HG03175 (cell line): ENCODE measurements around the gene SHC4.
"Not testable (repeated sequence)": the region's sequence is repeated elsewhere in the genome, so short reads cannot be mapped to it uniquely, and the experiment has no call there.

ENCODE experiments used
- ATAC-seq: cut with Tn5 transposase; IDR thresholded peaks from one replicate; pipeline ENCODE4 v1.9.1; 2021; ENCODE audit warnings: mild to moderate bottlenecking, moderate library complexity; ENCODE audit not compliant: unreplicated experiment

SHC4 gene

GRCh38 chr15:48928877-48929538 is 34.7 kb downstream of the SHC4 start:
- ATAC-seq: no peak

- no peak for ATAC-seq
These were observed 38.0 kb downstream of the SHC4 start for GRCh38 chr15:48925714-48926223.

GRCh38 chr15:48924528-48925393 is 39.0 kb downstream of the SHC4 start:
- ATAC-seq: no peak

- ATAC-seq: no peak
These were observed 41.7 kb downstream of the SHC4 start for GRCh38 chr15:48922046-48922445.

GRCh38 chr15:48916721-48917120 is 47.0 kb downstream of the SHC4 start:
- no peak for ATAC-seq

GRCh38 chr15:48915861-48916260 is 47.9 kb downstream of the SHC4 start:
- no peak for ATAC-seq

GRCh38 chr15:48914717-48915116 is 49.0 kb downstream of the SHC4 start:
- ATAC-seq: no peak

GRCh38 chr15:48913141-48913540 is 50.6 kb downstream of the SHC4 start:
- ATAC-seq: no peak

- not testable (repeated sequence) for ATAC-seq
These were observed 53.2 kb downstream of the SHC4 start for GRCh38 chr15:48910554-48910953.

GRCh38 chr15:48909313-48909712 is 54.4 kb downstream of the SHC4 start:
- not testable (repeated sequence) for ATAC-seq

- ATAC-seq: no peak
These were observed 57.9 kb downstream of the SHC4 start for GRCh38 chr15:48905847-48906246.

GRCh38 chr15:48905216-48905615 is 58.5 kb downstream of the SHC4 start:
- ATAC-seq: no peak

- no peak for ATAC-seq
These were observed 59.0 kb downstream of the SHC4 start for GRCh38 chr15:48904758-48905157.

GRCh38 chr15:48899793-48900192 is 63.9 kb downstream of the SHC4 start:
- no peak for ATAC-seq

GRCh38 chr15:48898446-48898845 is 65.3 kb downstream of the SHC4 start:
- ATAC-seq: no peak

- no peak for ATAC-seq
These were observed 65.7 kb downstream of the SHC4 start for GRCh38 chr15:48898032-48898431.

- no peak for ATAC-seq
These were observed 66.6 kb downstream of the SHC4 start for GRCh38 chr15:48896869-48897814.

- no peak for ATAC-seq
These were observed 70.4 kb downstream of the SHC4 start for GRCh38 chr15:48893311-48893710.

- no peak for ATAC-seq
These were observed 72.4 kb downstream of the SHC4 start for GRCh38 chr15:48891232-48891765.

- no peak for ATAC-seq
These were observed 73.2 kb downstream of the SHC4 start for GRCh38 chr15:48890375-48890972.
